Measurements from ENCODE around the gene PHACTR1. TPM values are rescaled to one million over a fixed set of nuclear protein-coding genes. Genes with fewer than 3 reads are reported as not detected.

PHACTR1 gene
- polyA plus RNA-seq, 2 of the 4 experiments (the other 2 are of a cell fraction) = not detected

DNA sequence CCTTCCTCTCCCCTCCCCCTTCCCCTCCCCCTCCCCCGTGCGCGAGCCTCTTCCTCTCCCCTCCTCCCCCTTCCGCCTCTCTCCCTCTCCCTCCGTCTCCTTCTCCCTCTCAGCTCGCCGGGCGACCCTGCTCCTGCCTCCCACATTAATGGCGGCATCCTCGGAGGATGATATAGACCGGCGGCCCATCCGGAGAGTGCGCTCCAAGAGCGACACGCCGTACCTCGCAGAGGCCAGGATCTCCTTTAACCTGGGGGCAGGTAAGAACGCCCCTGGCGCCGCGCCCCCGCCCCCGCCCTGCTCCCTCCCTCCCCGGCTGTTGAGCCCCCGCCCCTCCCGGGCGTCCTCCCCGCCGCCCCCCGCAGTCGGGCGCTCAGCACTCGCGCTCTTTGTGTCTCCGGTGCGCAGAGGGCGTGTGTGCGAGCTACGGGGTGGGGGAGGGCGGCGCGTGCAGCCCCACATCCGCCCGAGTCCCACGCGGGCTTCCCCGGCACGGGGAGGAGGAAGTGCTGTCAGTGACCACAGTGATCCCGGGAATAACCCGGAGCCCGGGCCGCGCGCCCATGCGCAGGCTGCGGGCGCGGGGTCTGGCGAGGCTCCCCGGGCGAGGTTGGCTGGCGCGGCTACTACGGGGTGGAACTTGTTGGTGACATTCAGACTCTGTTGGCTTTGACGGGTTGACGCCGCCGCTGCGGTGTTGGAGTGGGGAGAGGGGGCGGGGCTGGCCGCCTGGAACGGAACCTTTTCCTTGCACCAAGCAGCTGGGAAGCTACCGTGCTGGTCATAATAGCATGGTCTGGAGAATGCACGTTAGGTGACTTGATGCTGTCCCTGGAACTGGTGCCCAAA, 33.2 kb downstream of the PHACTR1 start:
- FAIRE-seq = no peak
- Histone ChIP-seq H3K4me3 (no peak overlapping the region), H3K27ac (no peak overlapping the region), H3K4me2 (peak overlapping the region; percentile 32; the same call in 1 of the 3 replicates), H3K9me3 (no peaks in the 10 kb centered on the region; the same call in 2 of the 3 replicates), H3K4me1 (no peaks in the 10 kb centered on the region)
- WGBS (ENCODE audit: missing lambda C conversion rate) = 29% methylated on average over 4 of the region's 75 CpGs
- ATAC-seq = no peak
- TF ChIP-seq BHLHE40 (IDR thresholded peaks at IDR 0.05; ENCODE audit: low read depth, low read length) (no peak), MAFK (IDR thresholded peaks at IDR 0.05; ENCODE audit: partially characterized antibody) (no peak), PHF8 (IDR thresholded peaks at IDR 0.05; ENCODE audit: borderline replicate concordance, low read depth) (no peak), RAD21 (conservative IDR thresholded peaks at IDR 0.05 in 1 of 2, IDR thresholded peaks at IDR 0.05 in 1 of 2) (no peak), RARB (CRISPR knock-in tag; IDR thresholded peaks at IDR 0.05) (no peak), ZC3H11A (IDR thresholded peaks at IDR 0.05) (no peak), MAZ (IDR thresholded peaks at IDR 0.05; ENCODE audit: borderline replicate concordance, low read depth, low read length) (no peak), HOXA7 (CRISPR knock-in tag; IDR thresholded peaks at IDR 0.05) (no peak), HEYL (CRISPR knock-in tag; IDR thresholded peaks at IDR 0.05) (no peak)
- TF ChIP-seq, protein P1, sequence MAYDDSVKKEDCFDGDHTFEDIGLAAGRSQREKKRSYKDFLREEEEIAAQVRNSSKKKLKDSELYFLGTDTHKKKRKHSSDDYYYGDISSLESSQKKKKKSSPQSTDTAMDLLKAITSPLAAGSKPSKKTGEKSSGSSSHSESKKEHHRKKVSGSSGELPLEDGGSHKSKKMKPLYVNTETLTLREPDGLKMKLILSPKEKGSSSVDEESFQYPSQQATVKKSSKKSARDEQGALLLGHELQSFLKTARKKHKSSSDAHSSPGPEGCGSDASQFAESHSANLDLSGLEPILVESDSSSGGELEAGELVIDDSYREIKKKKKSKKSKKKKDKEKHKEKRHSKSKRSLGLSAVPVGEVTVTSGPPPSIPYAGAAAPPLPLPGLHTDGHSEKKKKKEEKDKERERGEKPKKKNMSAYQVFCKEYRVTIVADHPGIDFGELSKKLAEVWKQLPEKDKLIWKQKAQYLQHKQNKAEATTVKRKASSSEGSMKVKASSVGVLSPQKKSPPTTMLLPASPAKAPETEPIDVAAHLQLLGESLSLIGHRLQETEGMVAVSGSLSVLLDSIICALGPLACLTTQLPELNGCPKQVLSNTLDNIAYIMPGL (CRISPR knock-in tag; IDR thresholded peaks at IDR 0.05; ENCODE audit: borderline replicate concordance) = no peak
- ChIA-PET CTCF (no interaction called here), POLR2A (no interaction called here)
- DNase-seq (ENCODE audit: low read depth in 1 of 2, low spot score in 1 of 2) = no peak

DNA sequence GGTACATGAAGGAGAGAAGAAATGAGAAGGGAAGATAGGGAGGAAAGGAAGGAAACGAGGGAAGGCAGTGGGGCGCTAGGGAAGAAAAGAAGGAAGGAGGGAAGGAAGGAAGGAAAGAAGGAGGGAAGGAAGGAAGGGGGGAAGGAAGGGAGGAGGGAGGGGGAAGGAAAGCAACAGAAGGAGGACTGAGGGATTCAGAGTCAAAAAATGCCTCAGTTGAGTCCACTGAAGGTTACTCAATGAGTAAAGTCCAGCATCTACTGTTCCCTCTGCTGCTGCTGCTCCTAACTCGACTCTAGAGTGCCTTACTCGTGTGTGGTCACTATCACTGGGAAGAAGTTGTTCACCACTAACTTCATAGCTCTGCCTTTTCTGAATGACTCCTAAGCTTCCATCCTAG, 33.8 kb downstream of the PHACTR1 start:
- FAIRE-seq (no peak), DNase-seq (ENCODE audit: low read depth in 1 of 2, low spot score in 1 of 2) (no peak), ATAC-seq (no peak)
- no peak overlapping the region for H3K4me2 ChIP-seq
- ChIA-PET POLR2A (no interaction called here), CTCF (no interaction called here)
- no peaks in the 10 kb centered on the region; the same call in 2 of the 3 replicates for H3K9me3 ChIP-seq
- TF ChIP-seq EHMT2 (IDR thresholded peaks at IDR 0.05; ENCODE audit: low read depth) = no peak
- no peak for TF ChIP-seq SREBF2 (IDR thresholded peaks at IDR 0.05)
- no peak overlapping the region for H3K27ac ChIP-seq
- no peak overlapping the region for H3K4me3 ChIP-seq
- WGBS (ENCODE audit: missing lambda C conversion rate) = 2% methylated on average over 4 of the region's 4 CpGs
- H3K4me1 ChIP-seq = no peaks in the 10 kb centered on the region

DNA sequence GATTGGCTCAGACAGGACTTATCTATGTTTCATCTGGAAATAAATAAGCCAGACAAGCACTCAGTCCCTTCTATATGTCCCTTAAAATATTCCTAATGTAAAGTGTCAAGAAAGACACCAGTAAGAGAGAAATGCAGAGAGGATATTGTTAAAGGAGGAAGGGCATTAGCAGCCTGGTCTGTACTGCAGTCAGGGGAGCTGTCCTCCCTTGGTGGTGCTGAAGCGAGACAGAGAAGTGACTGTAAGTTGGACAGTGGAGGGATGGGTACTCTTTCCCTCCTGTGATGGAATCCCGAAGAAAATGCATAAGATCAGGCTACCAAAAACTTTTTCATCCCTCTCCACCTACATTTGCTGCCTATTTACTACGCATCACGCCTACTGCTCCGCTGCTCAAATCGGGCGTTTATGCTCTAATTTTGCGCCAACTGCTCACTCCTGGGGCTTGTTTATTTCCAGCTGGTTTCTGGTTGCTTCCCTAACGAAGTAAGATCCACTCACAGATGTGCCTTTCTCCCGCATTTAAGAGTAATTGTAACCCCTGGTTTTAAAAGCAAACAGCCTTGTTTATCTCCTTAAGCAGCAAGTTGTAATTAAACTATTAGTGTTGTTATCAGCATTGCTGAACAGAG, 35.2 kb downstream of the PHACTR1 start:
- TF ChIP-seq EHMT2 (IDR thresholded peaks at IDR 0.05; ENCODE audit: low read depth) (0 out of 2 replicates have a peak, but pooled peaks have one; percentile 25), JUNB (IDR thresholded peaks at IDR 0.05) (no peak), SREBF2 (IDR thresholded peaks at IDR 0.05) (no peak)
- TF ChIP-seq, protein P2, sequence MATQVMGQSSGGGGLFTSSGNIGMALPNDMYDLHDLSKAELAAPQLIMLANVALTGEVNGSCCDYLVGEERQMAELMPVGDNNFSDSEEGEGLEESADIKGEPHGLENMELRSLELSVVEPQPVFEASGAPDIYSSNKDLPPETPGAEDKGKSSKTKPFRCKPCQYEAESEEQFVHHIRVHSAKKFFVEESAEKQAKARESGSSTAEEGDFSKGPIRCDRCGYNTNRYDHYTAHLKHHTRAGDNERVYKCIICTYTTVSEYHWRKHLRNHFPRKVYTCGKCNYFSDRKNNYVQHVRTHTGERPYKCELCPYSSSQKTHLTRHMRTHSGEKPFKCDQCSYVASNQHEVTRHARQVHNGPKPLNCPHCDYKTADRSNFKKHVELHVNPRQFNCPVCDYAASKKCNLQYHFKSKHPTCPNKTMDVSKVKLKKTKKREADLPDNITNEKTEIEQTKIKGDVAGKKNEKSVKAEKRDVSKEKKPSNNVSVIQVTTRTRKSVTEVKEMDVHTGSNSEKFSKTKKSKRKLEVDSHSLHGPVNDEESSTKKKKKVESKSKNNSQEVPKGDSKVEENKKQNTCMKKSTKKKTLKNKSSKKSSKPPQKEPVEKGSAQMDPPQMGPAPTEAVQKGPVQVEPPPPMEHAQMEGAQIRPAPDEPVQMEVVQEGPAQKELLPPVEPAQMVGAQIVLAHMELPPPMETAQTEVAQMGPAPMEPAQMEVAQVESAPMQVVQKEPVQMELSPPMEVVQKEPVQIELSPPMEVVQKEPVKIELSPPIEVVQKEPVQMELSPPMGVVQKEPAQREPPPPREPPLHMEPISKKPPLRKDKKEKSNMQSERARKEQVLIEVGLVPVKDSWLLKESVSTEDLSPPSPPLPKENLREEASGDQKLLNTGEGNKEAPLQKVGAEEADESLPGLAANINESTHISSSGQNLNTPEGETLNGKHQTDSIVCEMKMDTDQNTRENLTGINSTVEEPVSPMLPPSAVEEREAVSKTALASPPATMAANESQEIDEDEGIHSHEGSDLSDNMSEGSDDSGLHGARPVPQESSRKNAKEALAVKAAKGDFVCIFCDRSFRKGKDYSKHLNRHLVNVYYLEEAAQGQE (IDR thresholded peaks at IDR 0.05) = peak; percentile 93
- CTCF ChIA-PET = no interaction called here
- FAIRE-seq (no peak), ATAC-seq (peak; percentile 62 to 81; a peak in 5 of 6 replicates), DNase-seq (ENCODE audit: low read depth in 1 of 2, low spot score in 1 of 2) (peak; percentile 14 to 15)
- Histone ChIP-seq H3K4me3 (no peak overlapping the region), H3K27ac (no peak overlapping the region), H3K4me2 (no peak overlapping the region), H3K9me3 (no peaks in the 10 kb centered on the region; the same call in 2 of the 3 replicates), H3K4me1 (no peaks in the 10 kb centered on the region)
- WGBS (ENCODE audit: missing lambda C conversion rate) = 34% methylated on average over 10 of the region's 10 CpGs
- POLR2A ChIA-PET = no interaction called here

Data from A549 (cell line).